GM21381 (cell line): ENCODE results near the gene ZBTB16.

ENCODE experiments used
- ATAC-seq: cut with Tn5 transposase; IDR thresholded peaks from one replicate; pipeline ENCODE4 v1.9.1; 2021; ENCODE audit warnings: mild to moderate bottlenecking, moderate library complexity; ENCODE audit not compliant: unreplicated experiment

The ZBTB16 gene

GRCh38 chr11:114063149-114063828, 3.8 kb downstream of the ZBTB16 start:
- ATAC-seq: no peak

- ATAC-seq: no peak
Measured at GRCh38 chr11:114063829-114064201, 4.3 kb downstream of the ZBTB16 start.

GRCh38 chr11:114064216-114064615, 4.7 kb downstream of the ZBTB16 start:
- no peak for ATAC-seq

- no peak for ATAC-seq
Measured at GRCh38 chr11:114065094-114065493, 5.6 kb downstream of the ZBTB16 start.

GRCh38 chr11:114066046-114066648, 6.6 kb downstream of the ZBTB16 start:
- ATAC-seq: no peak

GRCh38 chr11:114068327-114068726, 8.8 kb downstream of the ZBTB16 start:
- ATAC-seq: no peak

- ATAC-seq: no peak
Measured at GRCh38 chr11:114070464-114071139, 11.1 kb downstream of the ZBTB16 start.

GRCh38 chr11:114073007-114073827, 13.7 kb downstream of the ZBTB16 start:
- no peak for ATAC-seq

- no peak for ATAC-seq
Measured at GRCh38 chr11:114073828-114074381, 14.4 kb downstream of the ZBTB16 start.

- ATAC-seq: no peak
Measured at GRCh38 chr11:114074546-114075343, 15.2 kb downstream of the ZBTB16 start.

- no peak for ATAC-seq
Measured at GRCh38 chr11:114075344-114075610, 15.8 kb downstream of the ZBTB16 start.

GRCh38 chr11:114075891-114076441, 16.5 kb downstream of the ZBTB16 start:
- ATAC-seq: no peak

GRCh38 chr11:114076921-114077331, 17.4 kb downstream of the ZBTB16 start:
- no peak for ATAC-seq

- ATAC-seq: no peak
Measured at GRCh38 chr11:114077482-114078305, 18.2 kb downstream of the ZBTB16 start.

GRCh38 chr11:114078423-114078822, 18.9 kb downstream of the ZBTB16 start:
- ATAC-seq: no peak

GRCh38 chr11:114079511-114080065, 20.1 kb downstream of the ZBTB16 start:
- no peak for ATAC-seq

- no peak for ATAC-seq
Measured at GRCh38 chr11:114080219-114080618, 20.7 kb downstream of the ZBTB16 start.

GRCh38 chr11:114080769-114081168, 21.3 kb downstream of the ZBTB16 start:
- no peak for ATAC-seq
